ENCODE results near the gene MSH2.

MSH2 gene

DNA sequence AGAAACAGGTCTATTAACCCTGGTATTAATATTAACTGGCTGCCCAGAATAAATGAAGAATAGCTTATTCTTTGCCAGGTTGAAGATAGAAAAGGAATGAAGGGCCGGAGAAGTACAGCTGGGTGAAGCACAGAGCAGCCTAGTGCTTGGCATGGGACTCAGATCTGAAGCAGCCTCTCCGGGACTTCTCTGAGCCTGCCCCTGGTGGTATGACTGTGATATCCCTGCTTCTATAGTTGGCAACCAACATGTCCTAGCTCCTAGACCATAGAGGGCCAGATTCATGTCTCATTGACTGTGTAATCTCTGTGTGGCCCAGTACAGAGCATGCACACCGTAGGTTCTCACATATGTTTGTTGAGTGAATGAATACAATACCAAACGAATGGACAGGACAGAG is 107.8 kb downstream of the MSH2 start:
- no peak for DNase-seq

DNA sequence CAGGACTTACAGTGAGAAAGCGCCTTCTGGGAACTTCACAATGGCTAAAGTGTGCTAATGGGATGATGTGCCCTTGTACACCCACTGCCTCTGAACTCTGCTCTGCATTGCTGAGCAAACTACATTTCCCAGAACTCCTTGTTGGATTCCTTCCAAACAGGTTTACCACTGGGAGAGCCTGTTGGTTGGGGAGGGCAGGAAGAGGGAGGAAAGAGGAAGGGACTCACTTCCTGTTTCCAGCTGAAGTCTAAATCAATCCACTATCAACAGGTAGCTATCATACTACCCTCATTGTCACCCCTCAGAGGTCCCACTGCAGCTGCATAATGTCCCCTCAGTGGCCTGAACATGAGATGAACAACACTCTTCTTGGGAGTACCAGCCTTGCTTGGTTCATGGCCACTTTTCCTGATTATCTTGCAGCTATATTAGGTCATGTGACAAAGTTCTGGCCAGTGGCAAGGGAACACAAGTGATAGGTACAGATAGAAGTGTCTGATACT is 109.7 kb downstream of the MSH2 start:
- DNase-seq: peak in 1 of 3 experiments; percentile 39

DNA sequence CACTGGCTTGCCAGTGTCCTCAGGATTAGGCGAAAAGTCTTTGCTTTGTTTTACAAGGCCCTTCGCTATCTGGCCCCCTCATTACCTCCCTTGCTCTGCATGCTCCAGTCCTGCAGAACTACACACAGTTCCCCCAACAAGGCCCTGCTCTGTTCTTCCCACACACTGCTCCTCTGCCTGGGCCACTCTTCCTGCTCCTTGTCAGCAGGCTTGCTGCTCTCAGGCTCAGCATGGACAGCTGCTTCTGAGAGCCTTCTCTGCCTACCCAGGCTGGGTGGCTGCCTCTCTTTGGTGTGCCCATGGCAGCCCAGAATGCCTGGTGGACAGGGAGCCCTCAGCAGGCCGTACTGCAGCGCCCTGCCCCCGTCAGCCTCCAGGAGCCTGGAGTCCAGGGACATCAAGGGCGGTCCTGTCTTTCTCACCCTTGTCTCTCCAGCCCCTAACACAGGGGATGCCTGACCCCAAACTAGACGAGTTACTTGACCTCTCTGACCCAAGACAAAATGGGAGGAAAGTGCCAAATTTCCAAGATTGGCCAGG is 111.1 kb downstream of the MSH2 start:
- DNase-seq: no peak

- DNase-seq: no peak
These were observed 113.6 kb downstream of the MSH2 start for GRCh38 chr2:47516360-47517104.

GRCh38 chr2:47518497-47519146 is 115.7 kb downstream of the MSH2 start:
- DNase-seq: no peak

DNA sequence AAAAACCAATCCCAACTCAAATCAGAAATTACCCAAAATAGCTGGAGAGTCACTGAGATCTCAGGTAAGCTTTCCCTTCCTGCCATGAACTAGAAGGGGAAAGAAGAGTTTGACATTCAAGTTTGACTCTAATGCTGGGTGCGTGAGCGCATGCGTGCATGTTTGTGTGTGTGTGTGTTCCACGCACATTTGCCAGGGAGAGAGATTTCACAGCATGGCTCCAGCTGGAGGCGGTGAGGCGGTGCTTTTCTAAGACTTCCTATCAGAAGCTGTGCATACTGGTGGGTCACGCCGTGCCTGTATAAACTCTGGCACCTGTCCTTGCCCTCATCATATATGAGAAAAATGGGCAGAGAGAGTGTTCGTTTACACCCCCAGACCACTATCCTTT is 116.2 kb downstream of the MSH2 start:
- DNase-seq: no peak

- peak in 2 of 3 experiments; percentile 76 to 85 for DNase-seq
These were observed 116.8 kb downstream of the MSH2 start for GRCh38 chr2:47519604-47520301.

DNA sequence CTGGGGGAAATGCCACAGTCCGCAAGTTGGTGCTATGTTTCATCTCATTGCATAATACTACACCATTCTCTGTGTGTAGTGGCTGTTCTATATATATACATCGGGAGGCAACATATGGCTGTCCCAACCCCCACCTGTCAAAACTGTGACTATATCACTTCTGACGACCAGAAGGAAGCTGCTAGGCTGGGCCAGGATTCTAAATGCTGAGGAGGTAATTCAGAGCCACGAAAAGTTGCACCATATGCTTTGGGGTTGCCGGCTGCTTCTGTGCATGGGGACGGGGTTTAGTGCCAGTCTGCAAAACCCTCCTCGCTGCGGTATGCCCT is 117.3 kb downstream of the MSH2 start:
- DNase-seq: peak in 2 of 3 experiments; percentile 76 to 85

GRCh38 chr2:47520825-47521665 is 118.1 kb downstream of the MSH2 start:
- peak; percentile 40 to 97 (median 94) for DNase-seq

- peak in 1 of 3 experiments; percentile 90 for DNase-seq
These were observed 118.8 kb downstream of the MSH2 start for GRCh38 chr2:47521666-47522285.

- no peak for DNase-seq
These were observed 122.2 kb downstream of the MSH2 start for GRCh38 chr2:47525167-47525566.

GRCh38 chr2:47528455-47528854 is 125.5 kb downstream of the MSH2 start:
- DNase-seq: no peak

DNA sequence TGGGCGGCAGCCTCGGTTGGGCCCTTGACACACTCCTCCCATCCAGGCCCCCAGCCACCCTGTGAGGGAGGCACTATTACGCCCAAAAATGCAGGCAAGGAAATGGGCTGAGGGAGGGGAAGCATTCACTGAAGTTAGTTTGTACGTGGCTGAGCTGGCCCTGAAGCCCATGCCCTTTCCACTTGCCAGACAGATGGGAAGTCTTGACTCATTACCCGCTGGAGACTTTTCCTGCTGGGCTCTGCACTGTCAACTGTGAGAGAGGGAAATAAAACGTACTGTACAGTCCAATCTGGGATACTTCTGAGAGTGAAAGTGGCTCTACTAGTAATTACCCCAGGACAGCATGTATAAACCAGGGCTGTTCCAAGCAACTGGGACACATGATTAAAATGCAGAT is 125.9 kb downstream of the MSH2 start:
- DNase-seq: no peak

GRCh38 chr2:47530105-47530760 is 127.3 kb downstream of the MSH2 start:
- no peak for DNase-seq

GRCh38 chr2:47531378-47532042 is 128.6 kb downstream of the MSH2 start:
- no peak for DNase-seq

Measured in NCI-H1417 (cell line).